ENCODE measurements around the gene ANO4. TPM values are rescaled to one million over a fixed set of nuclear protein-coding genes. Genes with fewer than 3 reads are reported as not detected.

ANO4 gene
- total RNA-seq, 4 donors from 2014 or later: 0.10 TPM; not detected in 3

DNA sequence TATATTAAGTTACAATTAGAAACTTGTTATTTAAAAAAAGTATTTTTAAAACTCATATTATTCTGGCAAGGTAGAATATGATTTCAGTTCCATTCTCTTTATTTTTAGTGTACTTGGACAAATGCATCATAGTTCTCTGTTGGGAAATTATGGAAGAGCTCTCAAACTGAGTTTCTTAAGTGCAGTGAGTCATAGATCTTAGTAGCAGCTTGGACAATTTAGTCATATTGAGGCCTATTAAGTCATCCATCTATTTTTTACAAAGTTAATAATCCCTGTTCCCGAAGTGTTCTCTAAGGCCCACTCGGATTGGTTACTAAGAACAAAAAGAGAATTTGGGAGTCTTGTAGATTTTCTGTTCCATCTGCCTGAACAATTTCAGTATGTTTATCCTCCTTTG lies 113.9 kb downstream of the ANO4 start:
- in situ Hi-C loops (cut with MboI; ENCODE audit: low sequenced_read_pairs in 4 of 4): no loop called here
- H3K4me3 ChIP-seq: no peak overlapping the region
- H3K9me3 ChIP-seq: no peaks in the 10 kb centered on the region
- no peak for DNase-seq
- H3K27me3 ChIP-seq: no peaks in the 10 kb centered on the region
- H3K4me1 ChIP-seq: no peaks in the 10 kb centered on the region
- H3K27ac ChIP-seq: no peak overlapping the region
- no peaks in the 10 kb centered on the region for H3K36me3 ChIP-seq
- intact Hi-C loops (cut with DNase I; ENCODE audit: low total_unique reads): no loop called here
- no peak for ATAC-seq
- TF ChIP-seq, protein P1, sequence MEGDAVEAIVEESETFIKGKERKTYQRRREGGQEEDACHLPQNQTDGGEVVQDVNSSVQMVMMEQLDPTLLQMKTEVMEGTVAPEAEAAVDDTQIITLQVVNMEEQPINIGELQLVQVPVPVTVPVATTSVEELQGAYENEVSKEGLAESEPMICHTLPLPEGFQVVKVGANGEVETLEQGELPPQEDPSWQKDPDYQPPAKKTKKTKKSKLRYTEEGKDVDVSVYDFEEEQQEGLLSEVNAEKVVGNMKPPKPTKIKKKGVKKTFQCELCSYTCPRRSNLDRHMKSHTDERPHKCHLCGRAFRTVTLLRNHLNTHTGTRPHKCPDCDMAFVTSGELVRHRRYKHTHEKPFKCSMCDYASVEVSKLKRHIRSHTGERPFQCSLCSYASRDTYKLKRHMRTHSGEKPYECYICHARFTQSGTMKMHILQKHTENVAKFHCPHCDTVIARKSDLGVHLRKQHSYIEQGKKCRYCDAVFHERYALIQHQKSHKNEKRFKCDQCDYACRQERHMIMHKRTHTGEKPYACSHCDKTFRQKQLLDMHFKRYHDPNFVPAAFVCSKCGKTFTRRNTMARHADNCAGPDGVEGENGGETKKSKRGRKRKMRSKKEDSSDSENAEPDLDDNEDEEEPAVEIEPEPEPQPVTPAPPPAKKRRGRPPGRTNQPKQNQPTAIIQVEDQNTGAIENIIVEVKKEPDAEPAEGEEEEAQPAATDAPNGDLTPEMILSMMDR (IDR thresholded peaks at IDR 0.05 in 4 of 5, conservative IDR thresholded peaks at IDR 0.05 in 1 of 5): no peak
- TF ChIP-seq POLR2A (IDR thresholded peaks at IDR 0.05): no peak

DNA sequence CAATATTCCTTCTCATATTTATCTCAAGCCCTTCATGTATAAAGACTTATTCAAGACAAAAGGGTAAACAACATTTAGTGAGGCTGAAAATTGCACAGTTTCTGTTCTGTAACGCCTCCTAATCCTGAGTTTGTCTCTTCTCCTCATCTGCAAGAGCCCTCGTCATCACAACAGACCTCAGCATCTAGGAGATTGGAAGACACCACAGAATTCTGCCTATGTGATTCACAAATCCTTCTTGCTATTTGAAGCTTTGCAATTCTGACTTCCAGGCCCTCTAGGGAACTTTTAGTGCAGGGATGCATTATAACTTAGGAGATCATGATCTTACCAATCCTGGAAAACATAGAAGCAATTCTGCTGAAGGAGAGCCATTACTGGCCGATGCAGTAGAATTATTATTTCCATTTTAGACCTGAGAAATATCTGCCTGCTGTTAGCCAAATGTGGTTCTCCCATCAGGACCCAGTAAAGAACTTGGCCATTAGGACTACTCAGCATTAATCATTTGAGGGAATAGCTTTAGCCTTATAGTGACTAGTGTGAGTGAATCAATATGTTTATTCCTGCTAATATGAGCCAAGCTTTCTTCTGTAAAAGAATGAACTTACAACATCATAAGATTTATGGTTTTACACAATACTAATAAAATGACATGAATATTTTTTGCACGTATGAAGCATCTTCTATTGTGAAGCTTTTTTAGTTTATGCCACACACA lies 119.5 kb downstream of the ANO4 start:
- Histone ChIP-seq H3K4me3 (no peak overlapping the region), H3K36me3 (no peaks in the 10 kb centered on the region), H3K27ac (no peak overlapping the region), H3K4me1 (no peaks in the 10 kb centered on the region), H3K27me3 (no peaks in the 10 kb centered on the region), H3K9me3 (no peaks in the 10 kb centered on the region)
- DNase-seq (no peak), ATAC-seq (no peak)
- TF ChIP-seq, protein P1 (IDR thresholded peaks at IDR 0.05 in 4 of 5, conservative IDR thresholded peaks at IDR 0.05 in 1 of 5): no peak
- TF ChIP-seq POLR2A (IDR thresholded peaks at IDR 0.05): no peak
- intact Hi-C loops (cut with DNase I; ENCODE audit: low total_unique reads) (no loop called here), in situ Hi-C loops (cut with MboI; ENCODE audit: low sequenced_read_pairs in 4 of 4) (no loop called here)

DNA sequence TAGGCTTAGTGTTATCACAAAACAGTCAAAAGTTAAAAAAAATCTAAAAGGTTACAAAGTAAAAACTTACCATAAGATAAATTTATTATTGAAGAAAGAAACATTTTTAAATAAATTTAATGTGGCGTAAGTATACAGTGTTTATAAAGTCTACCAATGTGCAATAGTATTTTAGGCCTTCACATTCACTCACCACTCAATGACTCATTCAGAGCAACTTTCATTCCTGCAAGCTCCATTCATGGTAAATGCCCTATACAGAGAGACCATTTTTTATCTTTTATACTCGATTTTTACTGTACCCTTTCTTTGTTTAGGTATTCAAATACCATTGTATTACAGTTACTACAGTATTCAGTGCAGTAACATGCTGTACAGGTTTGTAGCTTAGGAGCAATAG lies 124.5 kb downstream of the ANO4 start:
- DNase-seq: no peak
- H3K4me1 ChIP-seq: no peaks in the 10 kb centered on the region
- no peak for ATAC-seq
- in situ Hi-C loops (cut with MboI; ENCODE audit: low sequenced_read_pairs in 4 of 4) (no loop called here), intact Hi-C loops (cut with DNase I; ENCODE audit: low total_unique reads) (no loop called here)
- no peaks in the 10 kb centered on the region for H3K36me3 ChIP-seq
- H3K4me3 ChIP-seq: no peak overlapping the region
- TF ChIP-seq, protein P1 (IDR thresholded peaks at IDR 0.05 in 4 of 5, conservative IDR thresholded peaks at IDR 0.05 in 1 of 5): no peak
- no peak for TF ChIP-seq POLR2A (IDR thresholded peaks at IDR 0.05)
- no peaks in the 10 kb centered on the region for H3K9me3 ChIP-seq
- H3K27me3 ChIP-seq: no peaks in the 10 kb centered on the region
- H3K27ac ChIP-seq: no peak overlapping the region

DNA sequence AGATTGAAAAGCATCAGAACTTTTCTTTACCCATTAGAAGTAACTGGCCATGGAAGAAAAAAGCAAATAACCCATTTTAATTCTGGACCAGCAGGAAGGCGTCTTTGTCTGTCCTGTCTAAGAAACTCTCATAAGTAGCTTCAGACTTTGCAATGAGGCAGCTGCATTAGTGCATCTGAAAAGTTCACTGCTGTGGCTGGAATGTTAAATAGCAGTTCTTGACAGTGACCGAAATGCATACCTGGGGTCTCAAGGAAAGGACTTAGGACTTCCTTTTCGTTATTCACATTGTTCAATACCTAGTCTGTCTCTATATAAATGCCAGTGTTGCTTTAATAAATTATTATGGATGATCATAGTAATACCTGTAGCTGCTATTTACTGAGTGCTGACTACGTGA lies 125.9 kb downstream of the ANO4 start:
- Histone ChIP-seq H3K4me3 (no peak overlapping the region), H3K27me3 (no peaks in the 10 kb centered on the region), H3K27ac (no peak overlapping the region), H3K36me3 (no peaks in the 10 kb centered on the region), H3K9me3 (no peaks in the 10 kb centered on the region), H3K4me1 (no peaks in the 10 kb centered on the region)
- TF ChIP-seq POLR2A (IDR thresholded peaks at IDR 0.05): no peak
- TF ChIP-seq, protein P1 (IDR thresholded peaks at IDR 0.05 in 4 of 5, conservative IDR thresholded peaks at IDR 0.05 in 1 of 5): no peak
- in situ Hi-C loops (cut with MboI; ENCODE audit: low sequenced_read_pairs in 4 of 4) (no loop called here), intact Hi-C loops (cut with DNase I; ENCODE audit: low total_unique reads) (no loop called here)
- DNase-seq: no peak
- ATAC-seq: no peak

All from gastrocnemius medialis (tissue), 4 donors.